GM18867 (cell line): ENCODE results near the gene LDLRAD3.

Experiments used
- ATAC-seq: cut with Tn5 transposase; IDR thresholded peaks from one replicate; pipeline ENCODE4 v1.9.1; 2021; ENCODE audit warnings: mild to moderate bottlenecking, moderate library complexity; ENCODE audit not compliant: unreplicated experiment

Gene LDLRAD3

GRCh38 chr11:36224209-36224882 lies 280.5 kb downstream of the LDLRAD3 start:
- ATAC-seq = no peak

- ATAC-seq = no peak
Measured at GRCh38 chr11:36227044-36227443, 283.2 kb downstream of the LDLRAD3 start.

- no peak for ATAC-seq
Measured at GRCh38 chr11:36228689-36229088, 284.8 kb downstream of the LDLRAD3 start.

- no peak for ATAC-seq
Measured at GRCh38 chr11:36229091-36229705, 285.3 kb downstream of the LDLRAD3 start.

- ATAC-seq = no peak
Measured at GRCh38 chr11:36230779-36231699, 287.2 kb downstream of the LDLRAD3 start.

GRCh38 chr11:36233204-36233603 lies 289.3 kb downstream of the LDLRAD3 start:
- no peak for ATAC-seq

- ATAC-seq = no peak
Measured at GRCh38 chr11:36234825-36235224, 291.0 kb downstream of the LDLRAD3 start.

GRCh38 chr11:36235750-36236149 lies 291.9 kb downstream of the LDLRAD3 start:
- no peak for ATAC-seq

- ATAC-seq = no peak
Measured at GRCh38 chr11:36237391-36237790, 293.5 kb downstream of the LDLRAD3 start.

GRCh38 chr11:36238036-36238631 lies 294.3 kb downstream of the LDLRAD3 start:
- ATAC-seq = no peak

GRCh38 chr11:36238881-36239280 lies 295.0 kb downstream of the LDLRAD3 start:
- ATAC-seq = no peak

- ATAC-seq = no peak
Measured at GRCh38 chr11:36239636-36240035, 295.8 kb downstream of the LDLRAD3 start.

GRCh38 chr11:36240173-36240572 lies 296.3 kb downstream of the LDLRAD3 start:
- no peak for ATAC-seq

- ATAC-seq = no peak
Measured at GRCh38 chr11:36240801-36241200, 296.9 kb downstream of the LDLRAD3 start.

- no peak for ATAC-seq
Measured at GRCh38 chr11:36241497-36241896, 297.6 kb downstream of the LDLRAD3 start.

GRCh38 chr11:36243641-36244040 lies 299.8 kb downstream of the LDLRAD3 start:
- no peak for ATAC-seq

- ATAC-seq = no peak
Measured at GRCh38 chr11:36247493-36247892, 303.6 kb downstream of the LDLRAD3 start.

- no peak for ATAC-seq
Measured at GRCh38 chr11:36248436-36248835, 304.6 kb downstream of the LDLRAD3 start.

- no peak for ATAC-seq
Measured at GRCh38 chr11:36249246-36249645, 305.4 kb downstream of the LDLRAD3 start.

- no peak for ATAC-seq
Measured at GRCh38 chr11:36251823-36252222, 308.0 kb downstream of the LDLRAD3 start.

- ATAC-seq = no peak
Measured at GRCh38 chr11:36253238-36253637, 309.4 kb downstream of the LDLRAD3 start.
